IPS DF 6.9 (cell line): ENCODE data around the gene UBE2I.

Experiments
- DNase-seq: peaks from one replicate; pipeline ENCODE4 v3.0.0-alpha.2; 2013; ENCODE audit warnings: low read depth, low spot score
- H3K27ac ChIP-seq: one replicate; pipeline ENCODE4 v1.5.1; 2013; ENCODE audit warnings: low read length, control low read depth
- H3K27me3 ChIP-seq: 2 replicates; pipeline ENCODE4 v1.6.1; 2013; ENCODE audit warnings: mild to moderate bottlenecking, low read length; ENCODE audit not compliant: control insufficient read depth, insufficient read depth
- H3K36me3 ChIP-seq: 2 replicates; pipeline ENCODE4 v1.6.1; 2013; ENCODE audit warnings: low read length; ENCODE audit not compliant: control insufficient read depth, insufficient read depth
- H3K4me1 ChIP-seq: 2 replicates; pipeline ENCODE4 v1.6.1; 2013; ENCODE audit warnings: low read length; ENCODE audit not compliant: control insufficient read depth, insufficient read depth
- H3K4me3 ChIP-seq: 2 replicates; pipeline ENCODE4 v1.5.1; 2013; ENCODE audit warnings: mild to moderate bottlenecking, low read length
- H3K9me3 ChIP-seq: 2 replicates; pipeline ENCODE4 v1.6.1; 2013; ENCODE audit warnings: low read length, inconsistent platforms; ENCODE audit not compliant: control insufficient read depth, insufficient read depth
- WGBS: extraction: QIAGEN DNeasy Blood & Tissue Kit; methylation state at CpG from one replicate; pipeline ENCODE4 v1.1.7; 2013; ENCODE audit warnings: mixed read lengths, missing lambda C conversion rate; ENCODE audit not compliant: insufficient read length, insufficient coverage; 5-methylcytosine and 5-hydroxymethylcytosine counted together

Gene UBE2I

DNA sequence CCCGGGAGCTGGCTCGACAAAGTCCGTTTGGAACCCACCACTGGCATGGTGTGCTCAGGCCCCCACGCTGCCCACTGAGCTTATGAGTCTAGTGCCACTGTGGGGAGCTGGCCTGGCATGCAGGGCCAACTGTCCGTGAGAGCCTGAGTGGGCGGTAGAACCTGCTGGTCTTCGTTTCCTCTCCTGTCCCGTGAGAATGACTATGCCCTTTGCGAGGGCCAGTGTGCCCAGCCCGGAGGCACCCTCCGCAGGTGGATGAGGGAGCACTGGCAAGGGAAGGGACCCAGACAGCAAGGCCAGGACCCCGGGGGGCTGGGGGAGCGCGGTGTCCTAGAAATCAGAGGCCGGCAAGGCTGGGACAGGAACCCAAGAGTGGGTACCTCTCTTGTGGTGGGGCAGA is 27.2 kb downstream of the UBE2I start:
- Histone ChIP-seq H3K9me3 (no peaks in the 10 kb centered on the region), H3K4me1 (peaks cover 2% of the 10 kb centered on the region; the same call in 1 of the 2 replicates), H3K4me3 (no peak overlapping the region), H3K27me3 (peaks cover 13% of the 10 kb centered on the region; the same call in 1 of the 2 replicates), H3K36me3 (no peaks in the 10 kb centered on the region), H3K27ac (no peak overlapping the region)
- no peak for DNase-seq
- no CpG with 5 or more reads among the region's 15 CpGs for WGBS

DNA sequence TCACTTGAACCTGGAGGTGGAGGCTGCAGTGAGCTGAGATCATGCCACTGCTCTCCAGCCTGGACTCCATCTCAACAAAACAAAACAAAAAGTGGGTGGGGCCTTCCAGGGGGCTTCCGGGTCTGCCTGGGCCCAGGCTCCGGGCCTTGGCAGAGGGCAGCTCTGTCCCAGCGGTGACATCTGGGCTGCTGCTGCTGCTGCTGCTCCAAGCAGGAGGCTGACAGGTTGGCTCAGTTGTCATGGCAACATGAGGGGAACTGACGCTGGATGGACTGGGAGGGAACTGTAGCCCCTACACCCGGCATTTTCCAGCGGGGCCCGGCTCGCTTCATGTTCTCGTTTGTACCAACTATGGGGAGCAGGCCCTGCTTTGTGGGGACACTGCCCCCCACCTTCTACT is 28.1 kb downstream of the UBE2I start:
- Histone ChIP-seq H3K4me1 (peaks cover 4% of the 10 kb centered on the region; the same call in 1 of the 2 replicates), H3K27ac (no peak overlapping the region), H3K36me3 (no peaks in the 10 kb centered on the region), H3K9me3 (no peaks in the 10 kb centered on the region), H3K4me3 (no peak overlapping the region), H3K27me3 (peaks cover 13% of the 10 kb centered on the region; the same call in 1 of the 2 replicates)
- no CpG with 5 or more reads among the region's 9 CpGs for WGBS
- no peak for DNase-seq

DNA sequence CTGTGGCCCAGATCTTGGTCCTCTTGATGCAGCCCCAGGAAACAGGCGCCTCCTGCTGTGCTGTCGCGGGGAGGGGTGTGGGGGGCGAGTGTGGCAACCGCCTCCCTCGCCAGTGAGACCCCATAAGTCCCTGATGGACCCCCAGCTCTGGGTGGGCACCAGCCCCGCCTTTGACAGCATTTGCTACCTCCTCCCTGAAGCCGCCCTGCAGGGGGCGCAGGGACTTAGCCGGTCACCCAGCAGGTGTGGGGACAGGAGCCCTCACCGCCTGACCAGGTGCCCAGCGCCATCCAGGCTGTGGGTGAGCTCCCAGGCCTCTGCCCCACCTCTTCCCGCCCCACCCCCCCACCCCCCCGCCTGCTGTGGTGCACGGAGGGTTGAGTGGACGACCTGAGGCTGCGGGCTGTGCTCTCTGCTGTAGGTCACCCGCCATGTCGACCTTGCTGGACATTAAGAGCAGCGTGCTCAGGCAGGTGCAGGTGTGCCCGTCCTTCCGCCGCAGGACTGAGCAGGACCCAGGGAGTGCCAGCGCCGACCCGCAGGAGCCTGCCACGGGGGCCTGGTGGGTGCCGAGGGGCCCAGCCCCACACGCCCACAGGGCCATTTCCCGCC is 28.8 kb downstream of the UBE2I start:
- no peak for DNase-seq
- Histone ChIP-seq H3K27me3 (peaks cover 13% of the 10 kb centered on the region; the same call in 1 of the 2 replicates), H3K27ac (no peak overlapping the region), H3K36me3 (no peaks in the 10 kb centered on the region), H3K4me3 (no peak overlapping the region), H3K9me3 (no peaks in the 10 kb centered on the region), H3K4me1 (peaks cover 6% of the 10 kb centered on the region; the same call in 1 of the 2 replicates)
- WGBS: no CpG with 5 or more reads among the region's 30 CpGs

DNA sequence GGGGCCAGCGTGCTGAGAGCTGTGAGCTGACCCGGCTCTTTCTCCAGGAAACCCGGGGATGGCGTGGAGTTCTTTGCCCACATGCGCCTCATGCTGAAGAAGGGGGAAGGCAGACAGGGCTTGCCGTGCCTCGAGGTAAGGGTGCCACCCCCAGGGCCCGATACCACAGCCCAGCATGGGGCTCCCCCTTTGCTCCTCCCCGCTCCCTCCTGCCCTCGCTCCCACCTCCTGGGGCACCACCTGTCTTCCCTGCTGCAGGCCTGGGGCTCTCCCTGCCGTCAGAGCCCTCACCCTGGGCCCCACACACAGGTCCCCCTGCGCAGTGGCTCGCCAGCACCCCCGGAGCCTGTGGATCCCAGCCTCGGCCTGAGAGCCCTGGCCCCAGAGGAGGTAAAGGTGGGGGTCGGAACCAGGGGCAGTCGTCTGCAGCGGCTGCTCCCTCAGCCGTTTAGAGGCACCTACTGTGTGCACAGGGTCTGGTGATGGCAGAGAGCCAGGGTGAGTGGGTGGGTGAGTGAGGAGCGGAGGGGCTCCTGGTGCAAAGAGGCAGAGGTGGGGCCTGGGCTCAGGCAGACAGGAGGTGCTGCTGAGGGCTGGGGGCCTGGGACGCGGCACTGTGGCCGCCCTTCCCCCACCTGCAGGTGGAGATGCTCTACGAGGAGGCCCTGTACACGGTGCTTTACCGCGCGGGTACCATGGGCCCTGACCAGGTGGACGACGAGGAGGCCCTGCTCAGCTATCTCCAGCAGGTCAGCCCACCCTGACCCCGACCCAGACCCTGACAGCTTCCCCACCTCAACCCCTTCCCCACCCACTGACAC is 29.6 kb downstream of the UBE2I start:
- H3K27me3 ChIP-seq: peaks cover 10% of the 10 kb centered on the region; the same call in 1 of the 2 replicates

DNA sequence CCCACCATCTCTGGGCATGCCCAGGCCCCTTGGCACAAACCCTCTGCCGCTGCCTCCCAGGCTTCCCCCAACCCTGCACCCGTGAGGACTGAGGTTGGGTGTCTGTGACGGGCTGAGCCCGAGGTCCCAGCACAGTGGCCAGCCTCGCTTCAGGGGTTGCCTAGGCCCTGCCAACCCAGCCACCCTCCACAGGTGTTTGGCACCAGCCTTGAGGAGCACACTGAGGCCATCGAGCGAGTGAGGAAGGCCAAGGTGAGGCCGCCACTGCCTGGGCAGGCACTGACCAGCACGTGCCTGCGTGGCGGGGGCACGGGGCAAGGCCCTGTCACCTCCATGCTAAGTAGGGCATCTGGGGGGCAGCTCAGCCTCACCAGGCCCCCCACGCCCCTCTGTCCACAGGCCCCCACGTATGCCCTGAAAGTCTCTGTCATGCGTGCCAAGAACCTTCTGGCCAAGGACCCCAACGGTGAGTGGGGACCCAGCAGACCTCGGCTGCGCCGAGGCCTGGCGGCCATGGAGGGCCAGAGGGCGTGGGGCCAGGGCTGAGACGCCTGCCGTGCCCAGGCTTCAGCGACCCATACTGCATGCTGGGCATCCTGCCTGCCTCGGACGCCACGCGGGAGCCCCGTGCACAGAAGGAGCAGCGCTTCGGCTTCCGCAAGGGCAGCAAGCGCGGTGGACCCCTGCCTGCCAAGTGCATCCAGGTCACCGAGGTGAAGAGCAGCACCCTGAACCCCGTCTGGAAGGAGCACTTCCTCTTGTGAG is 31.5 kb downstream of the UBE2I start:
- DNase-seq: no peak
- no CpG with 5 or more reads among the region's 36 CpGs for WGBS
- Histone ChIP-seq H3K9me3 (no peaks in the 10 kb centered on the region), H3K27me3 (no peaks in the 10 kb centered on the region), H3K27ac (no peak overlapping the region), H3K4me1 (0 out of 2 replicates have a peak, but pooled peaks cover 5% of the 10 kb centered on the region), H3K36me3 (no peaks in the 10 kb centered on the region), H3K4me3 (no peak overlapping the region)

More for the DNA sequence above, 29.6 kb downstream of the UBE2I start:
- H3K4me3 ChIP-seq: no peak overlapping the region
- H3K27ac ChIP-seq: no peak overlapping the region
- no peak for DNase-seq
- WGBS: no CpG with 5 or more reads among the region's 31 CpGs
- H3K36me3 ChIP-seq: no peaks in the 10 kb centered on the region
- H3K4me1 ChIP-seq: peaks cover 7% of the 10 kb centered on the region; the same call in 1 of the 2 replicates
- no peaks in the 10 kb centered on the region for H3K9me3 ChIP-seq

DNA sequence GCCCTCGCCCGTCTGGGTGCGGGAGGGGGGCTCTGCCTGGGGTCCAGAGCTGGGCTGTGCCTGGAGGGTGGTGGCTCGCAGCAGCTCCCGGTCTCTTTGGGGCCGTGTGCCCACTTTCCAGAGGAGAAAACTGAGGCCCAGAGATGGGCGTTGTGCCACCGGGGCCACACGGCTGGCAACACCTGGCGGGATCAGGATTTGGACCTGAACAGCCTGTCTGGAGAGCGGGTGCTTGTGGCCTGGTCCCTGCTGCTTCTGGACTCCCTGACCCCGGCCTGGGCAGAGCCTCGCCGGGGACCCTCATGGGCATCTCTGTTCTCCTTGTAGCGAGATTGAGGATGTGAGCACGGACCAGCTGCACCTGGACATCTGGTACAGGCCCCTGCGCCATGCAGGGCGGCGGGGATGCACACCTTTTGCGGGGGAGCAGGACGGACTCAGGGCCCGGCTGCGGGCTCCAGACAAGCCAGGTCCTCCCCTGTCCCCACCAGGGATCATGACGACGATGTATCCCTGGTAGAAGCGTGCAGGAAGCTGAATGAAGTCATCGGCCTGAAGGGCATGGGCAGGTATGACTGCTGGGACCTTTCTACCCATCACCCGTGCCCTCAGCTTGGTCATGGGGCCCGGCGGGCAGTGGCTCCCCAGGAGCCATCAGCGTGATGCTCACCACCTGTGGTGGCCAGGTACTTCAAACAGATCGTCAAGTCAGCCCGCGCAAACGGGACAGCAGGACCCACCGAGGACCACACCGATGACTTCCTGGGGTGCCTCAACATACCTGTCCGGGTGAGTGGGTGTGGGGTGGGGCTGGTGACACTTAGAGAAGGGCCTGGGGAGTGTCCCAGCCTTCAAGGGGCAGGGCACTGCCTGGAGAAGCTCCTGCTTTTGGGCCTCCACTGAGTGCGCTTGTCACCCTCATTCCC is 32.3 kb downstream of the UBE2I start:
- 0 out of 2 replicates have a peak, but pooled peaks cover 5% of the 10 kb centered on the region for H3K4me1 ChIP-seq
- DNase-seq: no peak
- H3K4me3 ChIP-seq: no peak overlapping the region
- H3K27ac ChIP-seq: no peak overlapping the region
- no peaks in the 10 kb centered on the region for H3K36me3 ChIP-seq
- WGBS: no CpG with 5 or more reads among the region's 39 CpGs
- H3K27me3 ChIP-seq: no peaks in the 10 kb centered on the region
- no peaks in the 10 kb centered on the region for H3K9me3 ChIP-seq

DNA sequence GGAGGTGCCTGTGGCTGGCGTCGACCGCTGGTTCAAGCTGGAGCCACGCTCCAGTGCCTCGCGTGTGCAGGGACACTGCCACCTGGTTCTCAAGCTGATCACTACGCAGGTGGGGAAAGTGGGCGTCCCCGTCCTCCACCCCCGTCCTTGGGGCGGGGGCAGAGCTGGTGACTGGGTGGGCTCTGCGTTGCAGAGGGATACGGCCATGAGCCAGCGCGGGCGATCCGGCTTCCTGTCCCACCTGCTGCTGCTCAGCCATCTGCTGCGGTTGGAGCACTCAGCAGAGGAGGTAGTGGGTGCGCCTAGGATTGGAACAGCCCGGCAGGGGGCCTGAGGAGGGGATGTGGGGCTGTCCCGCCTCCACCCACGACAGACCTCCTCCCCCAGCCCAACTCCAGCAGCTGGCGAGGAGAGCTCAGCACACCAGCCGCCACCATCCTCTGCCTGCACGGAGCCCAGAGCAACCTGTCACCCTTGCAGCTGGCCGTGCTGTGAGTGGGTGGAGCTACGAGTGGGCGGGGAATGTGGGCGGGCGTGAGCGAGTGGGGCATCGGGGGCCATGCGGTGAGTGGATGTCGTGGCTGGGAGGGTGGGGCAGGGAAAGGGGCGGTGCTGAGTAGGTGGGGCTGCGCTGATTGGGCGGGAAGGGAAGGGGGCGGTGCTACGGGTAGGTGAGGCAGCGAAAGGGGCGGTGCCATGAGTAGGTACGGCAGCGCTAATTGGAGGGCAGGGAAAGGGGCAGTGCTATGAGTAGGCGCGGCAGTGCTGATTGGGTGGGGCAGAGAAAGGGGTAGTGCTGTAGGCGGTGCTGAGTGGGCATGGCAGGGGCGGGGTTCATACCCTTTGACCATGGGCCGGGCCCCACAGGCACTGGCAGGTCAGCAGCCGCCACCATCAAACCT is 33.3 kb downstream of the UBE2I start:
- Histone ChIP-seq H3K4me1 (0 out of 2 replicates have a peak, but pooled peaks cover 5% of the 10 kb centered on the region), H3K27me3 (no peaks in the 10 kb centered on the region), H3K4me3 (peak overlapping the region; percentile 17; the same call in 1 of the 2 replicates), H3K36me3 (0 out of 2 replicates have a peak, but pooled peaks cover 2% of the 10 kb centered on the region), H3K27ac (no peak overlapping the region), H3K9me3 (no peaks in the 10 kb centered on the region)
- peak; percentile 82 for DNase-seq
- WGBS: no CpG with 5 or more reads among the region's 49 CpGs

DNA sequence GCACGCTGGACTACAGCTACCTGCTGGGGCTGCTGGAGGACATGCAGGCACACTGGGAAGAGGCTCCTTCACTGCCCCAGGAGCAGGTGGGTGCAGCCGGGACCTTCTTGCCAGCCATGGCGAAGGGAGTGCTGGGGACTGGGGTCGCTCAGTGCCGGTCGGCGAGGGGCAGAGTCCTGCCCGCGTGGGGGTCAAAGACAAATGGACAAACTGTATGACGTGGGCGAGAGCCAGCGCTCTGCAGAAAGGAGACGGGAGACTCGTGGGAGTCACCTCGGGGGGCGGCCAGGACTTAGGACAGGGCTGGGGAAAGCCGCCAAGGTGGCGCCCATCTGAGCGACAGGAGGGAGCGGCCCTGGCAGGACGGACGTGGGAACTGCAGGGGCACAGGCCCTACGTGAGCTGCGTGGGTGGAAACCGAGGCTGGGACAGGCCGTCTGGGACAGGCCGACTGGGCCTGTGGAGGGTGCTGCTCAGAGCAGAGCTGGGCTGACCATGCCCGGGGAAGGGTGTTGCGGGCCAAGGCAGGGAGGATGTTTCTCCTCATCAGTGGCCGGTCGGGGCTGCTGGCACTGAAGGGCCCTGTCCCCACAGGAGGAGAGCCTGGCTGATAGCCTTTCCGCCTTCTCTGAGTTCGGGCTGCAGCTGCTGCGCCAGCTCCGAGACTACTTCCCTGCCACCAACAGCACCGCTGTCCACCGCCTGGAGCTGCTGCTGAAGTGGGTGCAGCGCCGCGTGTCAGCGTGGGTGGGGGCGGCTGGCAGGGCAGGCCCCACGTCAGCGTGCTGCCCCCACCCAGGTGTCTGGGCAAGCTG is 34.2 kb downstream of the UBE2I start:
- Histone ChIP-seq H3K9me3 (no peaks in the 10 kb centered on the region), H3K27ac (no peak overlapping the region), H3K36me3 (peaks cover 5% of the 10 kb centered on the region), H3K27me3 (no peaks in the 10 kb centered on the region), H3K4me3 (peak overlapping the region; percentile 17; the same call in 1 of the 2 replicates), H3K4me1 (0 out of 2 replicates have a peak, but pooled peaks cover 5% of the 10 kb centered on the region)
- no CpG with 5 or more reads among the region's 44 CpGs for WGBS
- DNase-seq: no peak
